K562 (cell line): ENCODE measurements around the gene RPL10A. TPM values are rescaled to one million over a fixed set of nuclear protein-coding genes. Genes with fewer than 3 reads are reported as not detected.

Experiments
- ATAC-seq: fragments of 200-7000 bp; cut with Tn5 transposase; 3 replicates; pipeline ENCODE4 v1.9.1; 2020; ENCODE audit warnings: moderate library complexity
- BruUV-seq: library from RNA; stranded (reverse); fragments of 400-500 nt; replicated peaks from 2 replicates; lab custom pipeline; 2021; lab: Mats Ljungman, UMichigan
- CTCF ChIA-PET: fragments of 300-600 bp; formaldehyde crosslinking; extraction: SDS; loops from one replicate; lab custom pipeline; 2021; ENCODE audit warnings: low intra/inter-chr PET ratio; lab: Yijun Ruan, JAX
- POLR2A ChIA-PET: fragments of 300-600, 350-650 bp; sonication (Branson Sonifier 250); formaldehyde crosslinking; extraction: SDS; loops from one replicate; lab custom pipeline; 2021; ENCODE audit warnings: antibody characterized with exemption, inconsistent platforms; lab: Yijun Ruan, JAX
- DNase-seq, 4 experiments: peaks; one replicate each; pipeline versions ENCODE4 v3.0.0 to v3.0.0-alpha.2; 2011 to 2018; ENCODE audit warnings: low spot score in 3 of 4, mixed read lengths in 3 of 4; ENCODE audit errors: extremely low read depth in 1 of 4
- FAIRE-seq: peaks from 2 replicates; lab custom pipeline; 2011; peaks lifted over from hg19 to GRCh38; lab: Jason Lieb, UNC
- H2AFZ ChIP-seq: 2 replicates; pipeline ENCODE4 v1.6.0; 2011; ENCODE audit warnings: low read depth, low read length, control low read depth, inconsistent platforms
- H3K27ac ChIP-seq: fragments of 200-600 bp; 3 replicates; pipeline ENCODE4 v1.8.0; 2011; ENCODE audit warnings: low read depth, mild to moderate bottlenecking, control low read depth, inconsistent platforms, low read length, moderate library complexity, mixed read lengths; ENCODE audit errors: extremely low read depth
- H3K27me3 ChIP-seq, 2 experiments: fragments of 300-600 bp in 1 of 2; 2 replicates in 1 of 2; 3 replicates in 1 of 2; pipeline versions ENCODE4 v1.6.0 to v1.8.0; 2011; ENCODE audit warnings: inconsistent platforms in 2 of 2, low read length in 2 of 2, mild to moderate bottlenecking in 1 of 2, mixed read lengths in 1 of 2, moderate library complexity in 1 of 2; ENCODE audit not compliant: control insufficient read depth in 2 of 2, insufficient read depth in 2 of 2
- H3K36me3 ChIP-seq: fragments of 300-600 bp; 3 replicates; pipeline ENCODE4 v1.8.0; 2011; ENCODE audit warnings: mild to moderate bottlenecking, low read length, inconsistent platforms; ENCODE audit not compliant: control insufficient read depth, insufficient read depth
- H3K4me1 ChIP-seq, 2 experiments: fragments of 200-600 bp in 1 of 2; replicated peaks in 1 of 2; 2 replicates in 1 of 2; 3 replicates in 1 of 2; pipeline versions ENCODE4 v1.5.1 to v1.8.0; 2011; ENCODE audit warnings: inconsistent platforms in 2 of 2, low read length in 2 of 2, mild to moderate bottlenecking in 1 of 2, mixed read lengths in 1 of 2, moderate library complexity in 1 of 2; ENCODE audit not compliant: control insufficient read depth in 2 of 2, insufficient read depth in 2 of 2
- H3K4me2 ChIP-seq: 2 replicates; pipeline ENCODE4 v1.6.1; 2011; ENCODE audit warnings: low read length, control low read depth, inconsistent platforms, mixed read lengths; ENCODE audit not compliant: insufficient read depth
- H3K4me3 ChIP-seq: fragments of 200-600 bp; sonication (generic), shearing (Covaris generic); 2 replicates; pipeline ENCODE4 v1.5.1; 2016; ENCODE audit warnings: control low read depth, inconsistent platforms
- H3K79me2 ChIP-seq: fragments of 200-600 bp; 3 replicates; pipeline ENCODE4 v1.8.0; 2011; ENCODE audit warnings: low read length, inconsistent platforms; ENCODE audit not compliant: control insufficient read depth, insufficient read depth
- H3K9ac ChIP-seq, 2 experiments: 2 replicates each; pipeline versions ENCODE4 v1.6.0 to v1.6.1; 2011; ENCODE audit warnings: low read depth in 2 of 2, low read length in 2 of 2, control low read depth in 1 of 2, inconsistent platforms in 1 of 2, mild to moderate bottlenecking in 1 of 2, mixed read lengths in 1 of 2; ENCODE audit not compliant: insufficient read depth in 1 of 2
- H3K9me1 ChIP-seq: one replicate; pipeline ENCODE4 v1.6.0; 2011; ENCODE audit warnings: inconsistent platforms, mild to moderate bottlenecking, low read length, moderate library complexity; ENCODE audit not compliant: control insufficient read depth, insufficient read depth
- H3K9me3 ChIP-seq: replicated peaks from 2 replicates; pipeline ENCODE4 v1.5.1; 2011; ENCODE audit warnings: low read depth, low read length, inconsistent platforms; ENCODE audit not compliant: control insufficient read depth, insufficient read depth
- H4K20me1 ChIP-seq: replicated peaks from 2 replicates; pipeline ENCODE4 v1.6.1; 2011; ENCODE audit warnings: low read length, inconsistent platforms, mixed read lengths; ENCODE audit not compliant: control insufficient read depth, insufficient read depth
- DPF2 ChIP-seq: fragments of 450-650 bp; IDR thresholded peaks from 2 replicates; pipeline ENCODE4 v1.6.1; 2016
- FIP1L1 ChIP-seq: fragments of 200-400 bp; formaldehyde crosslinking; IDR thresholded peaks from 2 replicates; pipeline ENCODE4 v1.6.1; 2018; ENCODE audit warnings: mild to moderate bottlenecking, low read depth, low read length; ENCODE audit not compliant: poor library complexity, severe bottlenecking
- GTF3C2 ChIP-seq: IDR thresholded peaks from 3 replicates; pipeline ENCODE4 v1.6.1; 2011; ENCODE audit warnings: borderline replicate concordance, mild to moderate bottlenecking, moderate library complexity; ENCODE audit not compliant: insufficient read length; ENCODE audit errors: extremely low read depth
- KAT7 ChIP-seq: sonication (generic); formaldehyde crosslinking; IDR thresholded peaks from 2 replicates; pipeline ENCODE4 v1.8.0; 2022; ENCODE audit warnings: missing genetic modification reagents, mild to moderate bottlenecking, borderline replicate concordance
- NR2C2 ChIP-seq, 2 experiments: fragments of 200-800 bp in 1 of 2; sonication (Bioruptor generic) in 1 of 2; sonication (generic) in 1 of 2; formaldehyde crosslinking in 1 of 2; IDR thresholded peaks; 2 replicates each; pipeline versions ENCODE4 v1.6.1 to v1.8.0; 2016 to 2022; ENCODE audit warnings: mild to moderate bottlenecking in 1 of 2, missing compliant biosample characterization in 1 of 2, missing genetic modification characterization in 1 of 2, missing genetic modification reagents in 1 of 2
- ZNF395 ChIP-seq: fragments of 200-800 bp; sonication (Bioruptor generic); IDR thresholded peaks from 2 replicates; pipeline ENCODE4 v1.6.1; 2017; ENCODE audit warnings: missing genetic modification characterization, missing compliant biosample characterization
- WGBS: fragments of 100-300 bp; shearing (Covaris generic); methylation state at CpG from one replicate; pipeline ENCODE4 v1.1.6; 2016; ENCODE audit warnings: low coverage, mixed read lengths; ENCODE audit not compliant: insufficient coverage; ENCODE audit errors: missing lambda C conversion rate; 5-methylcytosine and 5-hydroxymethylcytosine counted together
- in situ Hi-C: fragments of 300-500 bp; cut with MboI; formaldehyde crosslinking; loops from 4 replicates; pipeline ENCODE4 v1.15.0; 2018; ENCODE audit warnings: inconsistent platforms, mixed read lengths
- intact Hi-C: fragments of 100-400 bp; cut with micrococcal nuclease; formaldehyde crosslinking; loops from 2 replicates; pipeline ENCODE4 v1.14.2; 2022
- polyA plus RNA-seq, 8 experiments: library from polyadenylated mRNA; depleted of rRNA in 4 of 8; stranded (reverse) in 5 of 8; unstranded in 3 of 8; fragments of >200 nt; fragmentation: Nextera tagmentation in 2 of 8; fragmentation: Illumina TruSeq in 1 of 8; extraction: Ambion mirVana in 2 of 8; extraction: Trizol in 1 of 8; gene quantifications; 2 replicates each; pipeline versions ENCODE4 v1.2.1 to v1.2.3, GENCODE V29; 2011 to 2014; ENCODE audit warnings: inconsistent platforms in 1 of 8, missing spikeins in 1 of 8
- total RNA-seq, 7 experiments: library from RNA; depleted of rRNA in 6 of 7; stranded (reverse); fragments of >200 nt in 6 of 7; fragmentation: Illumina TruSeq in 2 of 7; extraction: Trizol in 2 of 7; gene quantifications; 2 replicates each; pipeline versions ENCODE4 v1.2.1 to v1.2.3, GENCODE V29; 2011 to 2021; ENCODE audit warnings: low replicate concordance in 1 of 7
- TF ChIP-seq, protein P1 (sequence below): fragments of 250-450 bp; sonication (Bioruptor Pico); IDR thresholded peaks from 2 replicates; pipeline ENCODE4 v1.4.0; 2020; ENCODE audit warnings: mild to moderate bottlenecking
- TF ChIP-seq, protein P2 (sequence below): fragments of 250-450 bp; sonication (Bioruptor Pico); IDR thresholded peaks from 2 replicates; pipeline ENCODE4 v1.9.0; 2021; ENCODE audit warnings: mild to moderate bottlenecking, inconsistent platforms

Gene RPL10A
- total and polyA plus RNA-seq, 9 of the 15 experiments (the other 6 are each of a cell fraction or from before 2014, with no cell fraction given) = 1,589 to 3,237 (median 2,116) TPM

- no peaks in the 10 kb centered on the region for H3K9me3 ChIP-seq
- ChIA-PET POLR2A (interaction anchor here (0.6 to 4.1 kb wide), 9 partner anchors 16 to 319 kb away, joined by 3 to 31 read pairs (median 3); partner anchors contain the start of genes PPARD and RPL10A), CTCF (interaction anchor here (0.7 to 1.9 kb wide), 3 partner anchors 110 to 1867 kb away, joined by 3 to 7 read pairs (median 3); partner anchors contain the start of gene PPARD)
- WGBS = under 1% methylated on average over 69 of the region's 87 CpGs
- peak within 1 kb of the TSS; percentile 78 for H3K27ac ChIP-seq
- H3K79me2 ChIP-seq = peaks cover 26% of the 10 kb centered on the region
- BruUV-seq = no TSS peak
- H3K9me1 ChIP-seq = no peaks in the 10 kb centered on the region
- ATAC-seq = peak; percentile 94
- peak within 1 kb of the TSS; percentile 94 for H2AFZ ChIP-seq
- intact Hi-C loops (loop anchor here (1.0 kb wide), 1 partner anchor 16 kb away; the partner anchor contains the start of gene RPL10A), in situ Hi-C loops (loop anchor here (10.0 kb wide), 1 partner anchor 148 kb away; no protein-coding TSS in a partner anchor)
- H3K4me1 ChIP-seq = peaks cover 18 to 27% of the 10 kb centered on the region in 2 experiments
- peak; percentile 89 for FAIRE-seq
- DNase-seq = peak; percentile 98 to 99 (median 99)
- peaks cover 28% of the 10 kb centered on the region; the same call in 2 of the 3 replicates for H3K36me3 ChIP-seq
- peak within 1 kb of the TSS; percentile 73 for H3K4me3 ChIP-seq
- no peaks in the 10 kb centered on the region; the same call in 1 of the 2 replicates for H4K20me1 ChIP-seq
- H3K27me3 ChIP-seq = peaks cover 1 to 5% of the 10 kb centered on the region in 2 experiments; a peak in 1 of 5 replicates
- peak within 1 kb of the TSS; percentile 55 to 96 for H3K9ac ChIP-seq
- H3K4me2 ChIP-seq = peak within 1 kb of the TSS; percentile 85
- peak; percentile 28; the same call in 1 of the 2 replicates for TF ChIP-seq NR2C2 (CRISPR knock-in tag; IDR thresholded peaks at IDR 0.05)
- TF ChIP-seq NR2C2 (tag; IDR thresholded peaks at IDR 0.05) = peak; percentile 44; the same call in 1 of the 2 replicates
- TF ChIP-seq, protein P1, sequence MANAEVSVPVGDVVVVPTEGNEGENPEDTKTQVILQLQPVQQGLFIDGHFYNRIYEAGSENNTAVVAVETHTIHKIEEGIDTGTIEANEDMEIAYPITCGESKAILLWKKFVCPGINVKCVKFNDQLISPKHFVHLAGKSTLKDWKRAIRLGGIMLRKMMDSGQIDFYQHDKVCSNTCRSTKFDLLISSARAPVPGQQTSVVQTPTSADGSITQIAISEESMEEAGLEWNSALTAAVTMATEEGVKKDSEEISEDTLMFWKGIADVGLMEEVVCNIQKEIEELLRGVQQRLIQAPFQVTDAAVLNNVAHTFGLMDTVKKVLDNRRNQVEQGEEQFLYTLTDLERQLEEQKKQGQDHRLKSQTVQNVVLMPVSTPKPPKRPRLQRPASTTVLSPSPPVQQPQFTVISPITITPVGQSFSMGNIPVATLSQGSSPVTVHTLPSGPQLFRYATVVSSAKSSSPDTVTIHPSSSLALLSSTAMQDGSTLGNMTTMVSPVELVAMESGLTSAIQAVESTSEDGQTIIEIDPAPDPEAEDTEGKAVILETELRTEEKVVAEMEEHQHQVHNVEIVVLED (CRISPR knock-in tag) = peak; percentile 62
- TF ChIP-seq ZNF395 = peak; percentile 92
- TF ChIP-seq, protein P2, sequence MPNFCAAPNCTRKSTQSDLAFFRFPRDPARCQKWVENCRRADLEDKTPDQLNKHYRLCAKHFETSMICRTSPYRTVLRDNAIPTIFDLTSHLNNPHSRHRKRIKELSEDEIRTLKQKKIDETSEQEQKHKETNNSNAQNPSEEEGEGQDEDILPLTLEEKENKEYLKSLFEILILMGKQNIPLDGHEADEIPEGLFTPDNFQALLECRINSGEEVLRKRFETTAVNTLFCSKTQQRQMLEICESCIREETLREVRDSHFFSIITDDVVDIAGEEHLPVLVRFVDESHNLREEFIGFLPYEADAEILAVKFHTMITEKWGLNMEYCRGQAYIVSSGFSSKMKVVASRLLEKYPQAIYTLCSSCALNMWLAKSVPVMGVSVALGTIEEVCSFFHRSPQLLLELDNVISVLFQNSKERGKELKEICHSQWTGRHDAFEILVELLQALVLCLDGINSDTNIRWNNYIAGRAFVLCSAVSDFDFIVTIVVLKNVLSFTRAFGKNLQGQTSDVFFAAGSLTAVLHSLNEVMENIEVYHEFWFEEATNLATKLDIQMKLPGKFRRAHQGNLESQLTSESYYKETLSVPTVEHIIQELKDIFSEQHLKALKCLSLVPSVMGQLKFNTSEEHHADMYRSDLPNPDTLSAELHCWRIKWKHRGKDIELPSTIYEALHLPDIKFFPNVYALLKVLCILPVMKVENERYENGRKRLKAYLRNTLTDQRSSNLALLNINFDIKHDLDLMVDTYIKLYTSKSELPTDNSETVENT = peak; percentile 57; the same call in 1 of the 2 replicates
- TF ChIP-seq GTF3C2 = no peak
- peak; percentile 89 for TF ChIP-seq FIP1L1
- TF ChIP-seq KAT7 (CRISPR knock-in tag) = 0 out of 2 replicates have a peak, but pooled peaks have one; percentile 11
- no peak for TF ChIP-seq DPF2
Measured at GRCh38 chr6:35452183-35453090, 15.8 kb upstream of the RPL10A start, which contains the start of gene FANCE. Gene FANCE (plus strand): TSS chr6:35452338. CDS start chr6:35452546, 208 bp downstream.
